GM04504 (cell line): ENCODE data around the gene RBBP8.
"Not testable (repeated sequence)": the region's sequence is repeated elsewhere in the genome, so short reads cannot be mapped to it uniquely, and the experiment has no call there.

Experiments
- DNase-seq: peaks from one replicate; pipeline ENCODE4 v3.0.0-alpha.2; 2012; ENCODE audit warnings: low read depth

The RBBP8 gene

DNA sequence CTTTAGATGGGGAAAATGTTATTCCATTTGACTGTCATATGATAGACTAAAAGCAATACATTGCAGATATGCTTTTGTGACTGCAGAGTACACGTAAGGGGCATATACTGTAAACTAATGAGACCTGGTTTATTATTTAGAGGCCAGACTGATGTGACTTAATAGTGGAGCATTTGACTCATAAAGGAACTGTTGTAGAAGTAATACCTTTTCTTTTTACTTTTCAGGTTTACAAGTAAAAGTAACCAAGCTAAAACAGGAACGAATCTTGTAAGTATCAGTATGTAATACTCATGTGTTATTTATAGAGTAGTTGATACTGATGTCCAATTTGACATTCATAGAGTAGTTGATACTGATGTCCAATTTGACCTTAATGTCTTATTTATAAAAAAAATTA is 13.1 kb downstream of the RBBP8 start:
- DNase-seq, result no peak

DNA sequence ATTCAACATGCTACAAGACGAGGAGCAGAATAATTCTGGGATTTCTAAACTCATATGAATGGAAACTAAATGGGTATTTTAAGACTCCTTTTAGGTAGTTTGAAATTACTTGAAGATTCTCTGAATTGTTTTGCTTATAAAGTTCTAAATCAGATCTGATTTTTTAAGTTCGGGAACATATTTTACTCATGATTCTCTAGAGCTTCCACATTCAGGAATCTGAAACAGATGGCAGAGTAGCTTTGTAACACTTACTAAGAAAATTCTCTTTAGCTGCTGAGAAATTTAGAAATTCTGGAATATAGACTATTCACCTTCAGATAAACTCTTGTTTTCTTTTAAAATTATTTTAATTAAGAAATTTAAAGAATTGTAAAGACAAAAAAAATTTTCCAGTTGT is 13.7 kb downstream of the RBBP8 start:
- DNase-seq, result peak; percentile 11

DNA sequence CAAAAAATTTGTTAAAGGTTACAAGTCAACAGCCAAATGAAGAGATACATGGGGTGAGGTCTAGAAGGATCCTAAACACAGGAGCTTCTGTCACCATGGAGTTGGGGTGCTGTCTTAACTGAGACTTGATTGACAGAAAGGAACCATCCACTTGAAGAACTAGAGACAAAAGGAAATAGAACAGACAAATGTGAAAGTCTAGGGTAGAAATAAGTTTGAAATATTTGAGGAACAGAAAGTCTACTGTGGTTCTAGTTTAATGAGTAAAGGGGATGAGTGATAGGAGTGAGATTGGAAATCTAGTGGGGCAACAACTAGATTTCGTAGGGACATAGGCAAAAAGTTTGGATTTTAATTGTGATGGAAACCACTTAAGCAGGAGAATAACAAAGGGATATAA is 18.7 kb downstream of the RBBP8 start:
- DNase-seq, result no peak

DNA sequence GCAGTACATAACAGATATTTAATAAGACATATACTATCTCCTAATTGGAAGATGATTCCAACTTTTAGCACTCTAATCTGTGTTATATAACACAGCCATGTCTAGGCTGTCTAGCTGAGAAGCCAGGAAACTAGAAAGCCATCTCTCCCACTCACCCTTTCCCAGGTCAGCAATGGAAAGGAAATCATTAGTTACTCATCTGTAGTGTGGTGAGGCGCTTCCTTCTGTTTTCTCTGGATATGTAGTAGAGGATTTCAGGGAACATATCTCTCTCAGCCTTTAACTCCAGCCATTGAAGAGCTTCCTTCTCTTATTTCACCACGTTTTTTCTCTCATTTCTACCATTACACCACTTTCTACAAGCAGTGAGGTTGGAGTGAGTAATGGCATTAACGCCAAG is 19.4 kb downstream of the RBBP8 start:
- no peak for DNase-seq

DNA sequence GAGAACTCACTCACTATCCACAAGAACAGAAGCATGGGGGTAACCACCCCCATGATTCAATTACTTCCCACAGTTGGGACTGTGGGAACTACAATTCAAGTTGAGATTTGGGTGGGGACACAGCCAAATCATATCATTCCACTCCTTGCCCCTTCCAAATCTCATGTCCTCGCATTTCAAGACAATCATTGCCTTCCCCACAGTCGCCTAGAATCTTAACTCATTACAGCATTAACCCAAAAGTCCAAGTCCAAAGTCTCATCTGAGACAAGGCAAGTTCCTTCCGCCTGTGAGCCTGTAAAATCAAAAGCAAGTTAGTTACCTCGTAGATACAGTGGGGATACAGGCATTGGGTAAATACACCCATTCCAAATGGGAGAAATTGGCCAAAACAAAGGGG is 20.9 kb downstream of the RBBP8 start:
- DNase-seq, result not testable (repeated sequence)

DNA sequence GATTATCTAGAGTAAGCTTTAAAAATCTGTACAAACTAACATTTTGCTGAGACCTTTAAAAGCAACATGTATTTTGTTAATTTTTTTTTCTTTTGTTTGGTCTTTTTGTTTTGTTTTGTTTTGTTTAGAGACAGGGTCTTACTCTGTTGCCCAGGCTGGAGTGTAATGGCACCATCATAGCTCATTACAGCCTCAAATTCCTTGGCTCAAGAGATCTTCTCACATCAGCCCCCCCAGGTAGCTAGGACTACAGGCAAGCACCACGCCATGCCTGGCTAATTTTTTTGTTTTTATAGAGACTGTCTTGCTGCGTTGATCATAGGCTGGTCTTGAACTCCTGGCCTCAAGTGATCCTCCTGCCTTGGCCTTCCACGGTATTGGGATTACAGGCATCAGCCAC is 23.1 kb downstream of the RBBP8 start:
- DNase-seq, result no peak

DNA sequence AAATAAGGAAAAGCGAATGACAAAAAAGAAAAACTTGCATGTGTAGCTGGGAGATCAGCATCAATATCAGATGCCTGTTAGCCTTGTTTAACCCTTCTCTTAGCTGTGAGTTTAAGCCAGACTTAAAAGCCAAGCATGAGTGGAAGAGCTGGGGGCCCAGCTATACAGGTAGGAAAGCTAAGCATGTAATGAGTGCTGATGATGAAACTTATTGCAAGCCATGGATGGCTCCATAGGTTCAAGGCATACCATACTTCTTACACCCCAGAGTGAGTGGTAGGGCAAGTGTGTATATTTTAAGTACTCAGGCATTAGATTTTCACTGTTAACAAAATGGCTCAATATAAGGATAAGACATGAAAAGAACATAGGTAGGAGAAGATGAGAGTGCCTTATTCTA is 28.0 kb downstream of the RBBP8 start:
- no peak for DNase-seq

DNA sequence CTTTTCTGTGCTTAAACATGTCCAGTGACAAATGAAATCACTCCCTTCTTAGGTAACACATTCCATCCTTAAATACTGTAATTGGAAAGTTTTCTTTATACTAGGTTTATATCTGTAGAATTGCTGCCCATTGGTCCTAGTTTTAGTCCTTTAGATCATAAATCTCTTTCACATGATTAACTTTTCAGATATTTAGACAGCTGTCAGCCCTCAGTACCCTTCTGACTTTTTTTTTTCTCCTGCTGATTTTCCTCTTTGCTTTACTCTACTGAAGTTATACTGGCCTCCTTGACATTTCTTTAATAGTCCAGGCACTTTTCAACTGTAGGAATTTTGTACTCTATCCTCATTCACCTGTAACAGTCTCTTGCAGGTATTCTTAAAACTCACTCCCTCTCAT is 28.9 kb downstream of the RBBP8 start:
- DNase-seq, result no peak

DNA sequence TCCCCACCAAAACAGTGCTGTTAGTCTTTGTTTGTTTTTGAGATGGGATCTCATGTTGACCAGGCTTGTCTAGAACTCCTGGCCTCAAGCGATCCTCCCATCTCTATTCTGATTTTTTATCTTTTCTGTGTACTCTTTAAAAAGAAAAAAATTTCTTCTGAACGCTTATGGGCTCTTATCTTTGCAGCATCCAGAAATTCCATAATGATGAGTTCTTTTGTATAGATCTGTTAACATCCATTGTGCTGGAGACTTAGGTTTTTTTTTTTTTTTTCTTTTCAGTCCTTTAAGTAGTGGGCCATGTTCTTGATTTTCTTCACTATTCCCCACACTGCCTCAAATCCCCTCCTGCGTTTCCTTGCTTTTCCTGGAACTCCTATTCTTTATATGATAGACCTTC is 31.0 kb downstream of the RBBP8 start:
- DNase-seq, result no peak

DNA sequence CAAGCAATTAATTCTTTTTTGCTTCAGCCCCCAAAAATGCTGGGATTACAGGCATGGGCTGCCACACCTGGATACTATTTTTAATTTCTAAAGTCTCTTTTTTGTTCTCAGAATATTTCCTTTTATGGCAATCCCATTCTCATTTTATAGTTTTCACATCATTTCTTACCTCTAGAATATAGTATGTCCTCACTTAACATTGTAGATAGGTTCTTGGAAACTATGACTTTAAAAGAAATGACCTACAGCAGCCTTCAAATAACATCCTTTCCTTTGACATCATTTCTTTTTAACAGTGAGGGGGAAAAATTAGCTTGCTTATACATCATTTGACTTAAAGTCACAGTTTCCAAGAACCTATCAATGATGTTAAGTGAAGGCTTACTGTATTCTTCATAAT is 31.6 kb downstream of the RBBP8 start:
- DNase-seq, result no peak

DNA sequence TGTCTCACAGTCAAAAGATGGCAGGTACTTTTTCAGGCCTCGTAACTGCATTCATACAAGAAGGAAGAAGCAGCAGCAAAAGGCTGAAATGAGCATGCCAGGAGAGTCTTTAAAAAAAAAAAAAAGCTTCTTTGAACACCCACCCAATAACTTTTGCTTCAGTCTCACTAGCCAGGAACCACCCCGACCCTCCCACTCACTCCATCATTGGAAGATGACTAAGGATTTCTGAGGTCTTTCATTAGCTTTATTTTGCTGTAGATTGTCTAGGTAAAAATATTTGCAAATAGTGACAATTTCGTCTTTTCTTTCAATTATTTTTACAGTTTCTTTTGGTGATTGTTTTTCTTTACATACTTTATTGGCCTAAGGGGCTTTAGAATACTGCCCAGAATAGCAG is 37.9 kb downstream of the RBBP8 start:
- DNase-seq, result no peak

DNA sequence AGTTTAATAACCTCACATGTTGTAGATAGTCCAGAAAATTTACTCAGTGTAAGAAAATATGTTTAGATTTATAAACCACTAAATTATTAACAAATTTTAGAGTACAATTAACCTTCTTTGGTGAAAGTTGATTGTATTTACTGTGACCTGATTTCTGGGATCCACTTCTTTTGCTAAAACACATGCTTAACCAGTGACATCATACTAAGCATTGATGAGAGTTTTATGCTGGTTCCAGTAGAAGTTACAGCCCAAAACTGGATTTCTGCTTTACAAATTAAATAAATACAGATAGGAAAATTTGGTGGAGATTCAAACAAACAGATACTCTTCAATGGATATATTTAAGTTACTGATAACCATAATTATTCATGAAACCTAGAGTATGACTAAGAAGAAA is 40.9 kb downstream of the RBBP8 start:
- DNase-seq, result no peak

DNA sequence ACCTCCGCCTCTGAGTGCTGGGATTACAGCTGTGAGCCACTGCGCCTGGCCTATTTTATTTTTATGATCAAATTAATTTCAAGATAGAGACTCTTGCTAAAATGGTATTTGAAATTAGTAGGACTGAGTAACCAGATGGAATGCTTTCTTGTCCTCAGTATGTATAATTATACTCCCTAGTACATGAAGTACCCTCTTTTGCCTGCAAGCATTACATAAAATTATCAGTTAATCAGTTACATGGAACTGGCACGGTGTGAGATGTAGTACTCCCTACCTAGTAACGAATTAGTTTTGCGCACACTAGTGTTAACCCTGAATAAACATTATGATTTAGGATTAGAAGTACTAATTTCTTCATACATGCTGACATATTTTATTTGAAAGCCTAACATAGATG is 41.6 kb downstream of the RBBP8 start:
- DNase-seq, result no peak

DNA sequence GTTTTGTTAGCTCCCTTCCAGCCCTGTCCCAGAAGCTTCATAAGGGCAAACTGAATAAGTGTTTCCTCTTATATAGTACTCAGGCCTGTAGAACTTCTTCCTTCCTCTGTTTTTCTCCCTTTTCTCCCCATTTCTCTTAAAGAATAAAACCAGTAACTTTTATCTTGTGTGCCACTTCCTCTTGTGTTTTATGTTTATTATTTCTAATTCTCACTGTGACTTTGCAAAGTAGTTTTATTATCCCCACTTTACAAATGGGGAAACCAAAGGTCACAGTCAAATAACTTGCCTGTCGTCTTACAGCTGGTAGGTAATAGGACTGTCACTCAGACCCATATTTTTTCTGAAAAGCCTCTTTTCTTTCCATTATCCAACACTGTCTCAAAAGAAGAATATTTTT is 42.4 kb downstream of the RBBP8 start:
- DNase-seq, result no peak

DNA sequence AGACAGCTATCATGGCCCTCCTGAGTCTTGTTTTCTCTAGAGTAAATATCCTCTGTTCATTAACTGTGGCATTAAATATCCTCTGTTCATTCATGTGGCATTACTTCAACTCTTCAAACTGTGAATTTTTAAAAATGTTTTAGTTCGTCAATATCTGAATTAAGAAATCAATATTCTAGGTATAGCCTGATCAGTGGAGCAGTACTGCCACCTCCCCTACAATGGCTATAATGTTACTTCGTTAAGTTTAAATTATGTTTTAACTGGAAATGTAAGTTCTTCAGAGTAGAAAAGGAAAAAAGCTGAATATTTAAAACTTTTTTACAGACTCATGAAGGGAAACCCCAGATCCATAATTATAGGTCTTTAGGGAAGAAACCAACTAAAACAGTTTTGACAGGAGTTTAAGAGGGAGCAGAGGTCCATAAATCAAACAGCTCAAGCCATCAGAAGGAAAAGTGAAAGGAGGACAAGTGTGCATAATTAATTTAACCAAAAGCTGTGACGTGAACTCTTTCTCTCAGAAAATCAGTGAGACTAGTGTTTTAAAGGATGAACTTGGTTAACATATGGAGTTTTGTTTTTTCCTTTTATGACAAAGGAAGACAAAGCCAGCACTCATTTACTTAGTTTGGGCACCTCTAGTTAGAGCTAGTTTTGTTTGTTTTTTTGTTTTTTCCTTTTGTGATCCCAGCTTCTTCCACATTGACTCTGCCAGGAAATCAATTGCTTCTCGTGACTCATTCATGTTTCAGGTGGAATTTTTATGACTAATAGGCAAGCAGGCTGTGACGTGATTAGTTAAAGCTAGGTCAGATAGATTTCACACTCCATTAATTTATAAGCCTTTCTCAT is 44.9 kb downstream of the RBBP8 start:
- peak; percentile 52 for DNase-seq

DNA sequence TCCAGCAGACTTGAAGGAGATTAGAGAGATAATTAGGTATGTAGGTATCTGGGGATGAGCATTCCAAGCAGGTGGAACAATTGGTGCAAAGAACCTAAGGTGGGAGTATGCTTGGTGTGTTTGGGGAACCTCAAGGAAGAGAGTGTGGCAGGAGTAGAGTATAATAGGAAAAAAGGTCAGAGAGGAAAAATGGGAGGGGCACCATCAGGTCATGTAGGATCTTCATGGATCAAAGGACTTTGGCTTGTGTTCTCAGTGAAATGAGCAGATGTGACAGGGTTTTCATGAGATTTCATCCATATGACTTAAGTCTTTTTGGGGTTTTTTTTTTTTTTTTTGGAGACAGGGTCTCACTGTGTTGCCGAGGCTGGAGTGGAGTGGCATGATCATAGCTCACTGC is 47.3 kb downstream of the RBBP8 start:
- DNase-seq, result no peak

DNA sequence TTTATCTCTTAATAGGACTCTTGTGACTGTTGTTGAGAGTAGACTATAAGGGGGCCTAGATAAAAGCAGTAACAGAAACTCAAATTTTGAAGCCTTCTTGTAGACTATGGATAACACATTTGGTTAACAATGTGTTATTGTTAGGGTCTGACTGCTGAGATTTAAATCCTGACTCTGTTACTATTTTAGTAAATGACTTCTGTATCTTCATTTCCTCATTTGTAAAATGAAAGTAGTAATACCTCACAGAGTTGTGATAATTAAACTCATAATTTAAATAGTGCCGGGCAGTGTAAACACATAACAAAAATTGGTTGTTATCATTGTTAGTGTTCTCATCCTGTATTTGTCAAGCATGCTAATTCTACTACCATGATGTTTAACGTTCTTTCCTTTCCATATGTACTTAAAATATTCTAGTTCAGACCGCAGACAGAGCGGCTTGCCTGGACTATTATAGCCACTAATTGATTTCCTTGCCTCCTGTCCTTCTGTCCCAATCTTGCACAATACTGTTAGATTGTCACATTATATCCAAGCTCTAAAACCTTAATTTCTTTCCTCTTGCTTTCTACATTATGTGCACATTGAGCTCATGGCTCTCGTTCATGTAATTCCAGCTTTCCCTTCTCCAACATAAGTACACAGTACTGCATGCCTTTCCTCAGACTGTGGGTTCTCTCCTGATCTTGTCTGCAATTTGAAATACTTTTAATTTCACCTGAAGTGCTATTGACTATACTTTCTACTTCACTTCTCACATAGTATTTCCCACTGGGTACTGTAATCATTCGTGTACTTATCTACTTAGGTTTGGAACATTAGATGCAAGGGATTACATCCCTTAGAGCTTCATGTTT is 48.4 kb downstream of the RBBP8 start:
- no peak for DNase-seq

DNA sequence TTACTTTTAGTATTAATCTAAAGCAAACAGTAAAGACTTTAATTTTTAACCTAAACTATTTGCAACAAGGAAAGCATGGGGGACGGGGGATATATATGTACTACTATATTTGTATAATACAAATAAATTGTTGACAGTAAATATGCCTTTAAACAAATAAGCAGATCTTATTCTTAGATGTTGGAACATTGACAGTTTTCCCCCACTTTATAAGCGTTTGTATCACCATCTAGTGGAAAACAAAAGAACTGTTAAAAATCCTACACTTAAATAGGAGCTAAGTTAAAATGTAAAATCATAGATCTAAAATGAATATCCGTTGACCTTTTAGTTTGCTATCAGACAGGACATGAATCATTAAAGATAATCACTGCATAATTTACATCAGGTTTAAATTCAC is 50.0 kb downstream of the RBBP8 start:
- peak; percentile 15 for DNase-seq

DNA sequence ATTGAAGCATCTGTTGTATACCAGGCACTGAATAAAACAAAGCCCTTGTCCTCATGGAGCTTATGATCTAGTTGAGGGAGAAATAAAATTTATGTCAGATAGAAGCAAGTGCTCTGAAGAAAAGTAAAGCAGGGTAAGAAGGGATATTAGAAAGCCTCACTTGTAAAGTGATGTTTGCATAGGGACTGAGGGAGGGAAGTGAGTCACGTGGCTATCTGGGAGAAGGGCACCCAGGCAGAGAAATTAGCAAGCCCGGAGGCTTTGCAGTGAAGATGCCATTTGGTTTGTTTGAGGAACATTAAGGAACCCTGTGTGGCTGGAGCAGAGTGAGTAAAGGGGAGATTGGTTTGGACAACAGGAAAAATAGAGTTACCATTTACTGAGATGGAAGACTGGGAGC is 52.1 kb downstream of the RBBP8 start:
- DNase-seq, result no peak

DNA sequence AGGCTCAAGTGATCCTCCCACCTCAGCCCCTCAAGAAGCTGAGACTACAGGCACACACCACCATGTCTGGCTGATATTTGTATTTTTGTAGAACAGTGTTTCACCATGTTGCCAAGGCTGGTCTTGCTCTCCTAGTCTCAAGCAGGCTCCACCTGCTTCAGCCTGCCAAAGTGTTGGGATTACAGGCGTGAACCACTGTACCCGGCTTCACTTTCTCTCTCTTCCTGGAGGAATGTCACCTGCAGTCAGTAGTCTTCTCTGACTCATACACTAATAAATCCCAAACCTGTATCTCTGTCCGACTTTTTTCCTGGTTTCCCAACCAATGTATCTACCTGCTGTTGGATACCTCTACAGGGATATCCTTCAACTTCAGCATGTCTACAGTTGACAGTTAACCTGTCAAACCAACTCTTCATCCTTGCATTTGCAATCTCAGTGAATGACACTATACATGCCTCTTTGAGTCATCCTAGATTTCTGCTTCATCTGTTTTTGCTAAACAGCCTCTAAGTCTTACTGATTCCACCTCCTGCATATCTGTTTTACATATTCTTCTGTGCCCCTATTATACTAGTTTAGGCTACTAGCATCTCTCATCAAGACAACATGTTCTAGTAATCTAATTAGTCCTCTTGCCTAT is 54.5 kb downstream of the RBBP8 start:
- DNase-seq, result no peak

DNA sequence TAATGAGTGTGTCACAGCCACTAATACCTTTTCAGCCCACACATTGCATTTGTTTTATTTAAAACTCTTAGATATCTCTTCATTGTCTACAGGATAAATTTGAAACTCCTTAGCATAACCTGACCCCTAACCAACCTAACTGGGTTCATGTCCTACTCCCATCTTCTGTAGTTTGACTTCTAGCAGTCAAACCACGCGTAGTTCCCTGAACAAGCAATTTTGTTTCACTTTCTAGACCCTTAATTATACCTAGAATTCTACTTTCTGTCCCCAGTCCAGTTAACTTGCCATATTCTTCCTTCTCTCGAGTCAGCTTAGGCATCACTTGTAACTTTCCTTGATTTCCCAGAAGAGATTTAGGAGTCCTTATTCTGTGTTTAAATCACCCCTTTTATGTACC is 55.1 kb downstream of the RBBP8 start:
- DNase-seq, result no peak

DNA sequence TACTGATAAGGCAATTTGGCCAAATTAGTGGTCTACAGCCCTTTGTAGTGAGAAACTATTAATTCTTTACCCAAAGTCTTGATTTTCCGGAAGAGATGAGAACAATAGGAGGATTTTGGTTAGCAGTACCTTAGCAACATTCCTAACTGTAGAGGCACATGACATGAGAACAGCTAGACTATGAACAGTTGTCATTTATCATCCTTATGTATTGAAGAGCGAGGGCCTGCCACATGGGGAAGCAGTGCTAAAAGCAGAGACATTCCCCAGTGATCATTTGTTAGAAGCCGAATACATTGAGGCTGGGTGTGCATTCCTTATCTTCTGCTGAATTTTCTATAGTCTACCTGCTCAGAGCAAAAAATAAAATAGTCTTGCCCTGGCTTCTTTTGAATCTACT is 65.2 kb downstream of the RBBP8 start:
- DNase-seq, result no peak

DNA sequence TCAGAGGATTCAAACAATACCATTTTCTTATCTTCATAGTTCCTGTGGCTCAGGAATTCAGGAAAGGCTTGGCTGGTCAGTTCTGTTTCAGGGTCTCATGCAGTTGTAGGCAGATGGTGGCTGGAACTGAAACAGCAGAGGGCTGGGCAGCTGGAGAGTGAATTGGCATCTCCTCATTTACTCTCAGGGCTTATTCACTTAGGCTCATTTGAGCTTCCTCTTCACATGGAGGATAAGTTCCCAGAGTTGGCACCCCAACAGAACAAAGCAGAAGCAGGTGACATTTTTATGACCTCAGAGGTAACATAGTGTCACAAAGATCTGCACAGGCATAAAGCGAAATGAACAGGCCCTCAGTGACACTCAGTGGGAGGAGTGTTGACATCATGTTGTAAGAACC is 66.1 kb downstream of the RBBP8 start:
- DNase-seq, result no peak
